Hepatocyte (in vitro differentiated cells): Measurements from ENCODE around the gene MATN4. TPM values are rescaled to one million over a fixed set of nuclear protein-coding genes. Genes with fewer than 3 reads are reported as not detected.

ENCODE experiments used
- DNase-seq: peaks from one replicate; pipeline ENCODE4 v3.0.0-alpha.2; 2016; ENCODE audit warnings: low spot score
- H2AFZ ChIP-seq: fragments of 200-600 bp; sonication (generic); 2 replicates; pipeline ENCODE4 v1.6.0; 2016; ENCODE audit warnings: antibody characterized with exemption, mild to moderate bottlenecking
- H3K27ac ChIP-seq: fragments of 200-600 bp; sonication (generic); 2 replicates; pipeline ENCODE4 v1.5.1; 2016; ENCODE audit warnings: mild to moderate bottlenecking
- H3K27me3 ChIP-seq: fragments of 200-600 bp; sonication (generic); 2 replicates; pipeline ENCODE4 v1.6.1; 2016
- H3K36me3 ChIP-seq: fragments of 200-600 bp; sonication (generic); replicated peaks from 2 replicates; pipeline ENCODE4 v1.5.1; 2016; ENCODE audit warnings: low read depth; ENCODE audit not compliant: insufficient read depth
- H3K4me1 ChIP-seq: fragments of 200-600 bp; sonication (generic); 2 replicates; pipeline ENCODE4 v1.5.1; 2016; ENCODE audit warnings: mild to moderate bottlenecking, moderate library complexity; ENCODE audit not compliant: insufficient read depth
- H3K4me2 ChIP-seq: fragments of 200-600 bp; sonication (generic); 2 replicates; pipeline ENCODE4 v1.6.0; 2016
- H3K4me3 ChIP-seq: fragments of 200-600 bp; sonication (generic); 2 replicates; pipeline ENCODE4 v1.5.1; 2016; ENCODE audit warnings: mild to moderate bottlenecking
- H3K79me2 ChIP-seq: fragments of 200-600 bp; sonication (generic); 2 replicates; pipeline ENCODE4 v1.6.0; 2017; ENCODE audit warnings: mild to moderate bottlenecking
- H3K9me2 ChIP-seq: fragments of 200-600 bp; sonication (generic); replicated peaks from 2 replicates; pipeline ENCODE4 v1.6.0; 2017; ENCODE audit warnings: mild to moderate bottlenecking; ENCODE audit not compliant: insufficient read depth
- H3K9me3 ChIP-seq: fragments of 200-600 bp; sonication (generic); 2 replicates; pipeline ENCODE4 v1.5.1; 2016; ENCODE audit warnings: low read depth, mild to moderate bottlenecking
- H4K20me1 ChIP-seq: fragments of 200-600 bp; sonication (generic); 2 replicates; pipeline ENCODE4 v1.6.0; 2016; ENCODE audit warnings: mild to moderate bottlenecking; ENCODE audit not compliant: insufficient read depth, poor library complexity, severe bottlenecking
- EZH2 ChIP-seq: fragments of 200-600 bp; sonication (generic); IDR thresholded peaks from 2 replicates; pipeline ENCODE4 v1.6.1; 2016; ENCODE audit warnings: antibody characterized with exemption, mild to moderate bottlenecking, borderline replicate concordance
- EZH2phosphoT487 ChIP-seq: fragments of 200-600 bp; sonication (generic); IDR thresholded peaks from one replicate; pipeline ENCODE4 v1.6.1; 2018; ENCODE audit warnings: antibody characterized with exemption, mild to moderate bottlenecking, low read depth, moderate library complexity; ENCODE audit not compliant: unreplicated experiment, severe bottlenecking
- WGBS: methylation state at CpG from one replicate; pipeline ENCODE4 v1.1.6; 2016; ENCODE audit warnings: low lambda C conversion rate; ENCODE audit errors: missing lambda C conversion rate; 5-methylcytosine and 5-hydroxymethylcytosine counted together
- polyA plus RNA-seq: library from polyadenylated mRNA; unstranded; fragments of >200 nt; fragmentation: Nextera tagmentation; extraction: Ambion mirVana; gene quantifications from 2 replicates; pipeline ENCODE4 v1.2.1, GENCODE V29; 2016
- total RNA-seq: library from RNA; depleted of rRNA; stranded (reverse); fragments of >200 nt; gene quantifications from 2 replicates; pipeline ENCODE4 v1.2.3, GENCODE V29; 2014
- TF ChIP-seq, protein P1 (sequence below): fragments of 200-600 bp; sonication (generic); IDR thresholded peaks from 2 replicates; pipeline ENCODE4 v1.5.1; 2016; ENCODE audit warnings: antibody characterized with exemption, mild to moderate bottlenecking; ENCODE audit not compliant: poor library complexity

Gene MATN4
- total and polyA plus RNA-seq, 2 experiments from 2014 or later, result 0.57 TPM; not detected in 1

DNA sequence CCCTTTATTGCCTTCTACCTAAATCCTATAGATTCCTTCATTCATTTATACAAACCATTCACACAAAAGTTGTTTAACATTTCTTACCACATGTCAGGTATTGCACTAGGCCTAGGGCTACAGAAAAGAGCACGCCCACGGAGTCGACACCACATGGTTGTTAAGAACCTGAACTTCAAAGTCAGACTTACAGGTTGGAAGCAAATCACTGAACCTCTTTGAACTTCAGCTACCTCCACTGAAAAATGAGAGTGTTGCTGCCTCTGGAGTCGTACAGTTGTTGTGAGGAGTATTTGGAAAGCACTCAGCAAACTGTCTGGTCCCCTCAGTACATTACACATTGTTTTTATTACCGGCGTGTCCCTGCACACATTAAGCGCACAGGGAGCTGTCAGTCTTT is 50.4 kb downstream of the MATN4 start:
- Histone ChIP-seq H4K20me1 (no peaks in the 10 kb centered on the region), H3K9me2 (no peaks in the 10 kb centered on the region), H3K27me3 (peaks cover 7% of the 10 kb centered on the region), H3K4me2 (no peak overlapping the region), H2AFZ (no peak overlapping the region), H3K27ac (no peak overlapping the region), H3K36me3 (no peaks in the 10 kb centered on the region), H3K9me3 (no peaks in the 10 kb centered on the region), H3K4me1 (peaks cover 7% of the 10 kb centered on the region), H3K4me3 (no peak overlapping the region), H3K79me2 (no peaks in the 10 kb centered on the region)
- TF ChIP-seq, protein P1, sequence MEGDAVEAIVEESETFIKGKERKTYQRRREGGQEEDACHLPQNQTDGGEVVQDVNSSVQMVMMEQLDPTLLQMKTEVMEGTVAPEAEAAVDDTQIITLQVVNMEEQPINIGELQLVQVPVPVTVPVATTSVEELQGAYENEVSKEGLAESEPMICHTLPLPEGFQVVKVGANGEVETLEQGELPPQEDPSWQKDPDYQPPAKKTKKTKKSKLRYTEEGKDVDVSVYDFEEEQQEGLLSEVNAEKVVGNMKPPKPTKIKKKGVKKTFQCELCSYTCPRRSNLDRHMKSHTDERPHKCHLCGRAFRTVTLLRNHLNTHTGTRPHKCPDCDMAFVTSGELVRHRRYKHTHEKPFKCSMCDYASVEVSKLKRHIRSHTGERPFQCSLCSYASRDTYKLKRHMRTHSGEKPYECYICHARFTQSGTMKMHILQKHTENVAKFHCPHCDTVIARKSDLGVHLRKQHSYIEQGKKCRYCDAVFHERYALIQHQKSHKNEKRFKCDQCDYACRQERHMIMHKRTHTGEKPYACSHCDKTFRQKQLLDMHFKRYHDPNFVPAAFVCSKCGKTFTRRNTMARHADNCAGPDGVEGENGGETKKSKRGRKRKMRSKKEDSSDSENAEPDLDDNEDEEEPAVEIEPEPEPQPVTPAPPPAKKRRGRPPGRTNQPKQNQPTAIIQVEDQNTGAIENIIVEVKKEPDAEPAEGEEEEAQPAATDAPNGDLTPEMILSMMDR, result no peak
- no peak for TF ChIP-seq EZH2
- TF ChIP-seq EZH2phosphoT487, result no peak
- 85% methylated on average over 7 of the region's 7 CpGs for WGBS
- no peak for DNase-seq

DNA sequence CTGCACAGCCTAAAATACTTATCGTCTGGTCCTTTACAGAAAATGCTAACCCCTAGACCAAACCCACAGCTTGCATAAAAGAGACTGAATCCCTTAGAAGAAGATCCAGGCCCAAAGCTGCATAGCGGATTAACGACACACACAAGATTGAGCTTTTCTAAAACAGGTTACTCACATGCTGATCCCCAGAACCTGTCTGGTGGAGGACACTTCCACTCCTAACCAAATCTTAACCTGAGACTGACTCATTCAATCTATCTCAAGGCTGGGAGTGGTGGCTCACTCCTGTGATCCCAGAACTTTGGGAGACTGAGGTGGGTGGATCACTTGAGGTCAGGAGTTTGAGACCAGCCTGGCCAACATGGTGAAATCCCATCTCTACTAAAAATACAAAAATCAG is 50.9 kb downstream of the MATN4 start:
- no peaks in the 10 kb centered on the region for H3K9me3 ChIP-seq
- peaks cover 7% of the 10 kb centered on the region for H3K4me1 ChIP-seq
- DNase-seq, result no peak
- peaks cover 7% of the 10 kb centered on the region for H3K27me3 ChIP-seq
- H3K36me3 ChIP-seq, result no peaks in the 10 kb centered on the region
- 93% methylated on average over 3 of the region's 3 CpGs for WGBS
- no peaks in the 10 kb centered on the region for H4K20me1 ChIP-seq
- TF ChIP-seq EZH2phosphoT487 (no peak), EZH2 (no peak)
- TF ChIP-seq, protein P1, result no peak
- no peak overlapping the region for H3K4me2 ChIP-seq
- H3K27ac ChIP-seq, result no peak overlapping the region
- H3K4me3 ChIP-seq, result no peak overlapping the region
- H2AFZ ChIP-seq, result no peak overlapping the region
- H3K79me2 ChIP-seq, result no peaks in the 10 kb centered on the region
- no peaks in the 10 kb centered on the region for H3K9me2 ChIP-seq

DNA sequence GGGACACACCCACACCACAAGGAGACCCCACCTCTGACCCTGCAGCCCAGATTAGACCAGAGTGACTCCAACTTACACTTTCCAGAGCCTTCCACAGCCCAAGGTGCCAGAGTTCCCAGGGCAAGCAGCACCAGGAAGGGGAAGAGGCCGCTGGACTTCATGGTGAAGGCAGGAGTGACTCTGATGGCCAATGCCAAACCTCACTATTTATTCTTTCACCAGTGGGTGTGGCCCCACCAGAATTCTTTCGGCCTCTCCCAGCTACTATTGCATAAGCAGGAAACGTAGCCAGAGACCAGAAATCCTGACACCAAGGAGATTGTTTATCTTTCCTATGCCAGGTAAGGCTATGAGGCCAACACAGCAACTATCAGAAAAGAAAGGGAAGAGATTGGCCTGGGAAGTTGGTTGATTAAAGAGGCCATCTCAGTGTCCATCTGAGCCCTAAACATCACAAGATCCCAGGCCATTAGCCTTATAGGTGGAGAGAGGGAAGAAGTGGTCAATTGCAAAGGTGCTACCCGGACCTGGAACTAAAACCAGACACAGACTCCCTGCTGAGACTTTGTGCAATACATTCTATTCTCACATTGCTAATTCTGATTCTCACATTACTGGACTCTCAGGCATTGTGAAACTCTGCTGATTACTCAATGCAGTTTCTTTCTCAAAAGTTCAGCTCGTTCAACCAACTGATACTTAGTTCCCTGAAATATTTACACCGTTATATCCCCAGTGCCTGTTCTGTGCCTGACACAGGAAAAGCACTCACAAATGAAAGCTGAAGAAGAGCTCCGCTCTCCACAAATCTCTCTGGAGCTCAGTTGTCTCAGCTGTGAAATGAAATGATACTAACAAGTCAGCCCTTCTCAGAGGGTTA is 53.5 kb downstream of the MATN4 start, which contains the start of gene SLPI:
SLPI (minus strand) TSS at position 182 of the 880 bp plus-strand sequence; CDS start at position 161, 21 bp downstream.
- Histone ChIP-seq H4K20me1 (no peaks in the 10 kb centered on the region), H2AFZ (no peak within 1 kb of the TSS), H3K79me2 (no peaks in the 10 kb centered on the region), H3K9me3 (no peaks in the 10 kb centered on the region), H3K27me3 (no peaks in the 10 kb centered on the region), H3K27ac (peak within 1 kb of the TSS; percentile 67), H3K4me3 (no peak within 1 kb of the TSS), H3K4me1 (peaks cover 7% of the 10 kb centered on the region), H3K36me3 (no peaks in the 10 kb centered on the region), H3K4me2 (peak within 1 kb of the TSS; percentile 24), H3K9me2 (no peaks in the 10 kb centered on the region)
- peak; percentile 59 for DNase-seq
- 53% methylated on average over 7 of the region's 7 CpGs for WGBS
- TF ChIP-seq EZH2 (no peak), EZH2phosphoT487 (no peak)
- TF ChIP-seq, protein P1, result no peak
